Fibroblast of peridontal ligament (primary cell): ENCODE data around the gene CLSTN1.
"Not testable (repeated sequence)": the region's sequence is repeated elsewhere in the genome, so short reads cannot be mapped to it uniquely, and the experiment has no call there.

Source experiments
- DNase-seq: peaks from one replicate; pipeline ENCODE4 v3.0.0-alpha.2; 2010; ENCODE audit errors: extremely low read depth

The CLSTN1 gene

GRCh38 chr1:9797049-9797448 lies 26.7 kb downstream of the CLSTN1 start:
- DNase-seq, result no peak

GRCh38 chr1:9794081-9794480 lies 29.7 kb downstream of the CLSTN1 start:
- DNase-seq, result no peak

DNA sequence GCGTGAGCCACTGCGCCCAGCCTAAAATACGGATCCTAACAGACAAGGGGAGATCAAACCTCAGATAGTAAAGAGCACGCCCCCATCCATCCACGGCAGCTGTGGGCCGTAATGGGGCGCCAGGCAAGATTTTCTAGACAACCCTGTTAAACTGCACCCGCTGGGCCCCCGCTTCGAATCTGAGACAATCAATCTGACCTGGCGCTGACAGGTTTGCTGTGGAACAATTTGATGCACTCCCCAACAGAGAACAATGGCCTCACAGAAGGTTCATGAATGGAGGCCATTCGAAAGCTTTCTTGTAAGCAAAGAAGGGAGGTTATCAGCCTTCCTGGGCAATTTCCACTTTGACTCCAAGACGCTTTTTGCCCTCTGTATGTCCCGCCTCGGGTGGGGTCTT lies 30.5 kb downstream of the CLSTN1 start:
- no peak for DNase-seq

- peak; percentile 22 for DNase-seq
Observed at GRCh38 chr1:9792156-9793042, 31.4 kb downstream of the CLSTN1 start.

DNA sequence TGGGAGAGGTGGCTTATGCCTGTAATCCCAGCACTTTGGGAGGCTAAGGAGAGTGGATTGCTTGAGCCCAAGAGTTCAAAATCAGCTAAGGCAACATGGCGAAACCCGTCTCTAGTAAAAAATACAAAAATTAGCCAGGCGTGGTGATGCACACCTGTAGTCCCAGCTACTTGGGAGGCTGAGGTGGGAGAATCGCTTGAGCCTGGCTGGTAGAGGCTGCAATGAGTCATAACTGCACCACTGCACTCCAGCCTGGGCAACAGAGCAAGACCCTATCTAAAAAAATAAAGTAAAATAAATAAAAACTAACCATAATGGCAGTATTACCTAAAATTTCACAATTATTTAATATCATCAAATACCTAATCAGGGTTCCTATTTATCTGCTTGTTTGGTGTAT lies 34.1 kb downstream of the CLSTN1 start:
- DNase-seq, result not testable (repeated sequence)

- DNase-seq, result no peak
Observed at GRCh38 chr1:9787702-9788101, 36.1 kb downstream of the CLSTN1 start.

GRCh38 chr1:9785406-9785805 lies 38.4 kb downstream of the CLSTN1 start:
- DNase-seq, result peak; percentile 14

GRCh38 chr1:9784508-9785133 lies 39.1 kb downstream of the CLSTN1 start:
- DNase-seq, result peak; percentile 68

DNA sequence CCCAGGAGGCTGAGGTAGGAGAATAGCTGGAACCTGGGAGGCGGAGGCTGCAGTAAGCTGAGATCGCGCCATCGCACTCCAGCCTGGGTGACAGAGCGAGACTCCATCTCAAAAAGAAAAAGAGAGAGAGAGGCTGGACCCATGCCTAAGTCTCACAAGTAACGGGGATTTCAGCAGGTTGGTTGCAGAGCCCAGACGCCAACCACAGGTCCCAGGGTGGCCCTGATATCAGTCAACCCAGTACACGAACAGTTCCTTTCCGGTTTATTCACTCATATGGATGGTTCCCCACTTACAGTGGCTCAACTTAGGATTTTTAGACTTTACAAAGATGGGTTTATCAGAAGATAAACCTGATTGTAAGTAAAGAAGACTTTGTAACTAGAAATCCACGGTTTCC lies 40.9 kb downstream of the CLSTN1 start:
- DNase-seq, result no peak

GRCh38 chr1:9782116-9782751 lies 41.5 kb downstream of the CLSTN1 start:
- DNase-seq, result no peak

DNA sequence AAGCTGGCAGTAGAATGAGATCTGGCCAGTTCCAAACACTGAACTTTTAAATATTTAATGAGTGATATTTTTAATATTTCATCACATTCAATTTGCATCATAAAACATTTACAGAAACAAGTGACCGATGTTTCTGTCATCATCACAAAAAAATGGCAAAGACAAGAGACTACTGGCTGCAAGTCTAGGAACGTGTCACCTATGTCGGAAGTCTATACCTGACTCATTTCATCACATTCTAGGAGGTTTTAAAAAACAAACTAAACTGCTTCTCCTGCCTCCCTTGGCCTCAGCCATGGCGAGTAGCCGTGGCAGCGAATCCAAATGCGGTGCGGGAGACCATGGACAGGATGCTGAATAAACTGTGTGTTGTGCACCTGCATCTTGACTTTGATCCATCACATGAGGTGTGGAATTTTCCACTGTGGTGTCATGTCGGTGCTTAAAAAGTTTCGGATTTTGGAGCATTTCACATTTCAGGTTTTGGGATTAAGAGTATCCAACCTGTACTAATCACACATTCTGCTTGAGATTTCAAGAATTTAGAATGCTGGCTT lies 43.1 kb downstream of the CLSTN1 start:
- no peak for DNase-seq

- no peak for DNase-seq
Observed at GRCh38 chr1:9778905-9779304, 44.9 kb downstream of the CLSTN1 start.

DNA sequence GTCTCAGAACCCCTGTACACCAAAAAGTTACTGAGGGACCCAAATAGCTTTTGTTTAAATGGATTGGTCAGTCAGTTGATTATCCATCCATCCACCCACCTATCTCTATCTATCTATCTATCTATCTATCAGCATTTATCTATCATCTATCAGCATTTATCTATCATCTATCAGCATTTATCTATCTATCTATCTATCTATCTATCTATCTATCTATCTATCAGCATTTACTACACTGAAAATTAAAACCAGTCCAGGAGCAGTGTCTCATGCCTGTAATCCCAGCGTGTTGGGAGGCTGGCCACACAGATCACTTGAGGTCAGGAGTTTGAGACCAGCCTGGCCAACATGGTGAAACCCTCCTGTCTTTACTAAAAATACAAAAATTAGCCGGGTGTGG lies 47.1 kb downstream of the CLSTN1 start:
- no peak for DNase-seq

DNA sequence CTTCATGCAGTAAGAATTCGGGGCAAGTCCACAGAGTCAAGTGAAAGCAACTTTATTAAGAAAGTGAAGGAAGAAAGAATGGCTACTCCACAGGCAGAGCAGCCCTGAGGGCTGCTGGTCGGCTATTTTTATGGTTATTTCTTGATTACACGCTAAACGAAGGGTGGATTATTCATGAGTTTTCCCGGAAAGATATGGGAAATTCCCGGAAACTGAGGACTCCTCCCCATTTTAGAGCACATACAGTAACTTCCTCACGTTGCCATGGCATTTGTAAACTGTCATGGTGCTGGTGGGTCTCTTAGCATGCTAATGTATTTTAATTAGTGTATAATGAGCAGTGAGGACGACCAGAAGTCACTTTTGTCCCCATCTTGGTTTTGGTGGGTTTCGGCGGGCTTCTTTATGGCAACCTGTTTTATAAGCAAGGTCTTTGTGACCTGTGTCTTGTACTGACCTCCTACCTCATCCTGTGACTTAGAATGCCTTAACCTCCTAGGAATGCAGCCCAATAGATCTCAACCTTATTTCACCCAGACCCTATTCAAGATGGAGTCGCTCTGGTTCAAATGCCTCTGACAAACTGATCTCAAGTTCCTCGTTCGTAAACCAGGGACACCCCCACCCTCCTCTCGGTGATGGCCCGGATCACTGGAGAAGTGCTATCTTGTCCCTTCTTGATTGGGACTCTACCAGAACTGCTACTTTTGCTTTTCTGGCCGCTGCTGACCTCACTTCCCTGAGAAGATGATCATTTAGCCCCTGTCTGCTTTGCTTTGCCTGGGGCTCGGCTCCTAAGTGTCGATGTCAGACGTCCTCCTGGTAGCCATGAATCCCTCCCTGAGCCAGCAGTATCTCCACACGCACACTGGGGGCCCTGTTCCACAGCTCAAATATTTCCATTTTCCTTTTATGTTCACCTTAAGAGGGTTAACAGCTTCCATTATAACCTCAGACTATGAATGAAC lies 48.8 kb downstream of the CLSTN1 start:
- no peak for DNase-seq

- DNase-seq, result no peak
Observed at GRCh38 chr1:9770298-9770697, 53.5 kb downstream of the CLSTN1 start.

GRCh38 chr1:9768983-9769382 lies 54.8 kb downstream of the CLSTN1 start:
- no peak for DNase-seq

GRCh38 chr1:9767964-9768668 lies 55.6 kb downstream of the CLSTN1 start:
- no peak for DNase-seq

DNA sequence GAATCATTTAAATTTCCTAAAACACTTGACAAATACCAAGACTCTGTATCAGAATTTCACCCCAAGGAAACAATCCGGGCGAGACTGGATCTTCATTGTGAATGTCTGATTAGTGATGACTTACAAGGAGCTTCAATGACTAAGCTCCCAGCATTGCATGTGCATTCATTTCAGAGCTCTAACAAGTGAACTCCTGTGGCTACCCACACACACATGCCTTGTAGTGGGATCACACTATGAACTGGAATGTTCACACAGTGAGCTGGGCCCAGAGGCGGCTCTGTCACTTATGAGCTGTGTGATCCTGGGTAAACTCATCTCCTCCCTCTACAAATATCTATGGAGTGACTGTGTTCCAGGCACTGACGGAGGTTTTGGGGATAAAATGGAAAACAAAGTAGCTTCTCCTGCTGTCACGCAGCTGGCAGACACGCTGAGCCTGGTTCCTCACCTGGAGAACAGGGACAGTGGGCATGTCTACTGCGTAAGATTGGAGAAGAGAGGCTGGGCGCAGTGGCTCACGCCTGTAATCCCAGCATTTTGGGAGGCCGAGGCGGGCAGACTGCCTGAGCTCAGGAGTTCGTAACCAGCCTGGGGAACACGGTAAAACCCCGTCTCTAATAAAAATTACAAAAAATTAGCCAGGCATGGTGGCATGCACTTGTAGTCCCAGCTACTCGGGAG lies 56.9 kb downstream of the CLSTN1 start:
- DNase-seq, result peak; percentile 99

GRCh38 chr1:9764550-9764949 lies 59.2 kb downstream of the CLSTN1 start:
- no peak for DNase-seq

- DNase-seq, result no peak
Observed at GRCh38 chr1:9763914-9764313, 59.9 kb downstream of the CLSTN1 start.
